ENCODE data around the gene PCDH12. TPM values are rescaled to one million over a fixed set of nuclear protein-coding genes. Genes with fewer than 3 reads are reported as not detected.

The PCDH12 gene
- polyA plus RNA-seq, 1 donor from 2014 or later = 0.29 TPM

Other genes with a start within 250 kb of the PCDH12 start
- 0.10 TPM for gene PCDH1, start 79.8 kb downstream of the PCDH12 start, polyA plus RNA-seq
- gene DELE1, start 34.3 kb downstream of the PCDH12 start, polyA plus RNA-seq = 32.3 TPM
- 29.4 TPM for gene RNF14, start 10.9 kb upstream of the PCDH12 start, polyA plus RNA-seq
- 15.9 TPM for gene GNPDA1, start 54.8 kb upstream of the PCDH12 start, polyA plus RNA-seq
- gene NDFIP1, start 150.6 kb upstream of the PCDH12 start, polyA plus RNA-seq = 21.6 TPM

Data from IgD-negative memory B cell (primary cell).